ENCODE measurements around the gene MIPEP.

The MIPEP gene

DNA sequence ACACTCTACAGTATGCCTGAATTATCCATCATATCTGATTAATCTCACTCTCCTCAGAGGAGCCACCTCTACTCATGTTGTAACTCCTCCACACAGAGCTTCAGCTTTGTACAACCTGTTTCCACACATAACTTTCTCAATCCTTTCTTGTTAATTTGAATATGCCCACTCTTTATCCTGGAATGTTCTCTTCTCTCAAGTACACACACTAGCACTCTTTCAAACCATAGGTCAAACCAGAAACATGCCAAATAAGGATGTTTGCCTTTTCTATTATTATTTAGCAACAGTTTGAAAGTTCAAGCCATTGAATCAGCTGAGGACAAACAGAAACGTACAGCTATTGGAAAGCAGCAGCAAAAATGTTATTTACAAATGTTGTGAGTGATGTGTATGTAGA, 110.3 kb downstream of the MIPEP start:
- peaks cover 0 to 2% (median 0%) of the 10 kb centered on the region in 5 experiments for H3K9me3 ChIP-seq (ENCODE audit: control extremely low read depth in 1 of 5, control insufficient read depth in 4 of 5, insufficient read depth in 2 of 5, low read depth in 1 of 5, low read length in 4 of 5)
- DNase-seq, result no peak
- POLR2A ChIA-PET, result no interaction called here

GRCh38 chr13:23778002-23778652, 111.1 kb downstream of the MIPEP start:
- Histone ChIP-seq H3K4me1 (ENCODE audit: control extremely low read depth in 1 of 4, control insufficient read depth in 4 of 4, insufficient read depth in 4 of 4, low read length in 3 of 4) (peaks cover 0 to 7% (median 0%) of the 10 kb centered on the region in 4 experiments), H3K27me3 (replicated peaks in 2 of 5; ENCODE audit: control insufficient read depth in 4 of 5, insufficient read depth in 5 of 5, low read length in 4 of 5) (no peaks in the 10 kb centered on the region), H3K27ac (ENCODE audit: insufficient read depth in 1 of 2, low read depth in 1 of 2, low read length in 2 of 2, poor library complexity in 1 of 2, severe bottlenecking in 2 of 2) (no peak overlapping the region), H3K36me3 (ENCODE audit: control insufficient read depth in 4 of 4, insufficient read depth in 4 of 4, low read length in 3 of 4) (peaks cover 0 to 2% (median 0%) of the 10 kb centered on the region in 4 experiments), H3K4me3 (ENCODE audit: control insufficient read depth in 1 of 7, extremely low read depth in 1 of 7, insufficient read depth in 4 of 7, low read depth in 2 of 7, low read length in 6 of 7) (no peak overlapping the region), H3K9me3 (ENCODE audit: control extremely low read depth in 1 of 5, control insufficient read depth in 4 of 5, insufficient read depth in 2 of 5, low read depth in 1 of 5, low read length in 4 of 5) (peaks cover 0 to 2% (median 0%) of the 10 kb centered on the region in 5 experiments)
- DNase-seq, result peak in 1 of 3 donors; percentile 6
- ChIA-PET POLR2A (no interaction called here), CTCF (interaction anchor here (1.5 kb wide), 1 partner anchor 11 kb away, joined by 5 read pairs; no protein-coding TSS in a partner anchor)
- 45% methylated on average over 1 of the region's 2 CpGs for WGBS (ENCODE audit: insufficient coverage)

More for the DNA sequence above, 110.3 kb downstream of the MIPEP start:
- Histone ChIP-seq H3K36me3 (ENCODE audit: control insufficient read depth in 4 of 4, insufficient read depth in 4 of 4, low read length in 3 of 4) (peaks cover 0 to 2% (median 0%) of the 10 kb centered on the region in 4 experiments), H3K4me1 (ENCODE audit: control extremely low read depth in 1 of 4, control insufficient read depth in 4 of 4, insufficient read depth in 4 of 4, low read length in 3 of 4) (peaks cover 0 to 7% (median 0%) of the 10 kb centered on the region in 4 experiments), H3K27me3 (replicated peaks in 2 of 5; ENCODE audit: control insufficient read depth in 4 of 5, insufficient read depth in 5 of 5, low read length in 4 of 5) (no peaks in the 10 kb centered on the region), H3K27ac (ENCODE audit: insufficient read depth in 1 of 2, low read depth in 1 of 2, low read length in 2 of 2, poor library complexity in 1 of 2, severe bottlenecking in 2 of 2) (no peak overlapping the region), H3K4me3 (ENCODE audit: control insufficient read depth in 1 of 7, extremely low read depth in 1 of 7, insufficient read depth in 4 of 7, low read depth in 2 of 7, low read length in 6 of 7) (no peak overlapping the region)
- no CpG with 5 or more reads among the region's 1 CpG for WGBS (ENCODE audit: insufficient coverage)
- CTCF ChIA-PET, result interaction anchor here (1.5 kb wide), 1 partner anchor 10 kb away, joined by 5 read pairs; no protein-coding TSS in a partner anchor

DNA sequence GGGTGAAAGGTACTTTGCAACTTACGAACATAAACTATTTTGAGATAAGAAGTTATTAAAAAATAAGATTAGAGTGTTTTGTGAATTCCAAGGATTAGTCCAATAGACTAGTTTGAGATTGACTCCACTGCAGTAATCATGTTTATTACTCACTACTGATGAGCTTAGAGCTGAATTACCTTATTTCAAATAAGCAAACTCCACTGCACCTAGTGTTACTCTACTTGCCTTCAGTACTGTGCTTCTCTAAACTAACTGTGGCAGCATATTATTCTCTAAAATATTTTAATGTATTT, 111.7 kb downstream of the MIPEP start:
- no peak for DNase-seq
- peaks cover 0 to 2% (median 0%) of the 10 kb centered on the region in 4 experiments for H3K36me3 ChIP-seq (ENCODE audit: control insufficient read depth in 4 of 4, insufficient read depth in 4 of 4, low read length in 3 of 4)
- no peaks in the 10 kb centered on the region for H3K27me3 ChIP-seq (replicated peaks in 2 of 5; ENCODE audit: control insufficient read depth in 4 of 5, insufficient read depth in 5 of 5, low read length in 4 of 5)
- ChIA-PET CTCF (interaction anchor here (1.0 kb wide), 1 partner anchor 310 kb away, joined by 3 read pairs; no protein-coding TSS in a partner anchor), POLR2A (no interaction called here)
- no peak overlapping the region for H3K27ac ChIP-seq (ENCODE audit: insufficient read depth in 1 of 2, low read depth in 1 of 2, low read length in 2 of 2, poor library complexity in 1 of 2, severe bottlenecking in 2 of 2)
- H3K4me1 ChIP-seq (ENCODE audit: control extremely low read depth in 1 of 4, control insufficient read depth in 4 of 4, insufficient read depth in 4 of 4, low read length in 3 of 4), result peaks cover 0 to 7% (median 0%) of the 10 kb centered on the region in 4 experiments
- peaks cover 0 to 2% (median 0%) of the 10 kb centered on the region in 5 experiments for H3K9me3 ChIP-seq (ENCODE audit: control extremely low read depth in 1 of 5, control insufficient read depth in 4 of 5, insufficient read depth in 2 of 5, low read depth in 1 of 5, low read length in 4 of 5)
- no CpG with 5 or more reads among the region's 1 CpG for WGBS (ENCODE audit: insufficient coverage)
- no peak overlapping the region for H3K4me3 ChIP-seq (ENCODE audit: control insufficient read depth in 1 of 7, extremely low read depth in 1 of 7, insufficient read depth in 4 of 7, low read depth in 2 of 7, low read length in 6 of 7)

DNA sequence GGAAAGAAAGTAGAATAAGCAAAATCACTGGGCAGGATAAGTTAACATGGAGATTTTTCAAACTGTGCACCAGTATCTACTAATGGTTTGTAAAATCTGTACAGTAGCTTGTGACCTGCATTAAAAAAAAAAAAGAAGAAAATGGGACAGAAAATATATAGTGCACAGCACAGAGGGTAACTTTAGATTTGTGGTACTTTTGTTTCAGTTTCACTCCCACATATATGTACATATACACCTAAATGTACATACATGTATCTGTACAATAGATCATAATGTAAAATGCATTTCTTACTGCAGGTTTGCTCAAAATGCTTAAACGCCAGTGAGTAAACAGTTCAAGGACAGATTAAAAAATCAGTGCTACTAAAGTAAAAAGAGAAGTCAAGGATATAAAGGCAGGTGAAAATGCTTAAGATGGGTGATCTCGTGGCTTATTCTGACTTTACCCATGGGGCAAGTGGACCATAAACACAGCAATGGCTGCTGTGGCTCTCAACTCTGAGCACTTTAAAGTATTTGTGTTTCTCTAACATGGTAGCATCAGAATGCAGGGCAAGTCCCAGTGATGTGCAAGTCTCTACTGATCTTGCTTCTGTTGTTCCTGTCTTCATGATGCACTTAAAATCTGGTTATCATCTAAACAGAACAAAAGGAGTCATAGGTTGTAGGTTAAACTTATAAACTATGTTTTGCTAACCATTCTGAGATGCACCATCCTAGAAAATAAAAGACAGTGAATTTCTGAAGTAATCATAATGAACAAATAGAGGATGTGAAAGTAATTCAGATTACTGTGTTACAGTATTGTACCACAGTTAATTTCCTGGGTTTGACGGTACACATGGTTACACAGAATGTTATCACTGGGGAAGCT, 112.3 kb downstream of the MIPEP start:
- POLR2A ChIA-PET, result no interaction called here
- Histone ChIP-seq H3K4me1 (ENCODE audit: control extremely low read depth in 1 of 4, control insufficient read depth in 4 of 4, insufficient read depth in 4 of 4, low read length in 3 of 4) (peaks cover 0 to 7% (median 0%) of the 10 kb centered on the region in 4 experiments), H3K4me3 (ENCODE audit: control insufficient read depth in 1 of 7, extremely low read depth in 1 of 7, insufficient read depth in 4 of 7, low read depth in 2 of 7, low read length in 6 of 7) (no peak overlapping the region), H3K27me3 (replicated peaks in 2 of 5; ENCODE audit: control insufficient read depth in 4 of 5, insufficient read depth in 5 of 5, low read length in 4 of 5) (no peaks in the 10 kb centered on the region), H3K27ac (ENCODE audit: insufficient read depth in 1 of 2, low read depth in 1 of 2, low read length in 2 of 2, poor library complexity in 1 of 2, severe bottlenecking in 2 of 2) (no peak overlapping the region), H3K9me3 (ENCODE audit: control extremely low read depth in 1 of 5, control insufficient read depth in 4 of 5, insufficient read depth in 2 of 5, low read depth in 1 of 5, low read length in 4 of 5) (peaks cover 0 to 2% (median 0%) of the 10 kb centered on the region in 5 experiments), H3K36me3 (ENCODE audit: control insufficient read depth in 4 of 4, insufficient read depth in 4 of 4, low read length in 3 of 4) (peaks cover 0 to 2% (median 0%) of the 10 kb centered on the region in 4 experiments)
- DNase-seq, result no peak
- WGBS (ENCODE audit: insufficient coverage), result 86% methylated on average over 2 of the region's 3 CpGs
- CTCF ChIA-PET, result interaction anchor here (1.0 kb wide), 1 partner anchor 310 kb away, joined by 3 read pairs; no protein-coding TSS in a partner anchor

DNA sequence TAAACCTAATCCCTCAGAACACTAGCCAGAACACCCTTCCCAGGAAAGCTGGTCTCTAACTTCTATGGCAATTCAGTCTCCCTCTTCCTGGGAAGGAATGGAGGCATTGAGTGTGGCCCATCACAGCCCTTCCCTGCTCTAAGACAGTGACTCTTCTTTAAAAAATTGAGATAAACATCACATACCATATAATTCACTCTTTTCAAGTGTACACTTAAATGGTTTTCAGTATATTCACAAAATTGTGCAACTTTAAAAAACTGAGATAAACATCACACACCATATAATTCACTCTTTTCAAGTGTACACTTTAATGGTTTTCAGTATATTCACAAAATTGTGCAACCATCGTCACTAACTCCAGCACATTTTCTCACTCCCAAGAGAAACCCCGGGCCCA, 116.5 kb downstream of the MIPEP start:
- peaks cover 0 to 2% (median 0%) of the 10 kb centered on the region in 4 experiments for H3K36me3 ChIP-seq (ENCODE audit: control insufficient read depth in 4 of 4, insufficient read depth in 4 of 4, low read length in 3 of 4)
- CTCF ChIA-PET, result no interaction called here
- DNase-seq, result no peak
- no peaks in the 10 kb centered on the region for H3K27me3 ChIP-seq (replicated peaks in 2 of 5; ENCODE audit: control insufficient read depth in 4 of 5, insufficient read depth in 5 of 5, low read length in 4 of 5)
- H3K4me1 ChIP-seq (ENCODE audit: control extremely low read depth in 1 of 4, control insufficient read depth in 4 of 4, insufficient read depth in 4 of 4, low read length in 3 of 4), result peaks cover 0 to 3% (median 0%) of the 10 kb centered on the region in 4 experiments
- no peaks in the 10 kb centered on the region for H3K9me3 ChIP-seq (ENCODE audit: control extremely low read depth in 1 of 5, control insufficient read depth in 4 of 5, insufficient read depth in 2 of 5, low read depth in 1 of 5, low read length in 4 of 5)
- no peak overlapping the region for H3K27ac ChIP-seq (ENCODE audit: insufficient read depth in 1 of 2, low read depth in 1 of 2, low read length in 2 of 2, poor library complexity in 1 of 2, severe bottlenecking in 2 of 2)
- 0% methylated on average over 1 of the region's 2 CpGs for WGBS (ENCODE audit: insufficient coverage)
- H3K4me3 ChIP-seq (ENCODE audit: control insufficient read depth in 1 of 7, extremely low read depth in 1 of 7, insufficient read depth in 4 of 7, low read depth in 2 of 7, low read length in 6 of 7), result no peak overlapping the region
- POLR2A ChIA-PET, result no interaction called here

DNA sequence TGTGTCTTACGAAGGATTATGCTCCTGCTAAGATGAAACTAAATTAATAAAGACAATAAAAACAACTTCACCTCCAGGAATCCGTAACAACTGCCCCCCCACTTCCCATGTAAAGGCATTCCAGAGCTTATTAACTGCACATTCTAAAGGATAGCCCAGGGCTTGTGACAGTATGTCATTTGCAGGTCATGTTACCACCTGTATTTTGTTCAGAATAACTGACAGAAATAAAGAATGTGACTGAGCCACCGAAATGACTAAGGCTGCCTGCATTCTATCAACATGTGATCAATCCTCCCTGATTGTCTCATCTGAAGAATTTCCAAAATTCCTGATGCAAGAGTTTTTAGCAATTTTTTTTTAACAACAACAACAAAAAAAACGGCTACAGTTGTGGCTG, 117.2 kb downstream of the MIPEP start:
- ChIA-PET POLR2A (interaction anchor here (1.0 kb wide), 1 partner anchor 10 kb away, joined by 3 read pairs; no protein-coding TSS in a partner anchor), CTCF (interaction anchor here (0.6 kb wide), 1 partner anchor 155 kb away, joined by 3 read pairs; no protein-coding TSS in a partner anchor)
- peaks cover 0 to 2% (median 0%) of the 10 kb centered on the region in 4 experiments for H3K36me3 ChIP-seq (ENCODE audit: control insufficient read depth in 4 of 4, insufficient read depth in 4 of 4, low read length in 3 of 4)
- H3K4me3 ChIP-seq (ENCODE audit: control insufficient read depth in 1 of 7, extremely low read depth in 1 of 7, insufficient read depth in 4 of 7, low read depth in 2 of 7, low read length in 6 of 7), result no peak overlapping the region
- DNase-seq, result no peak
- H3K4me1 ChIP-seq (ENCODE audit: control extremely low read depth in 1 of 4, control insufficient read depth in 4 of 4, insufficient read depth in 4 of 4, low read length in 3 of 4), result no peaks in the 10 kb centered on the region
- WGBS (ENCODE audit: insufficient coverage), result 100% methylated on average over 3 of the region's 4 CpGs
- H3K9me3 ChIP-seq (ENCODE audit: control extremely low read depth in 1 of 5, control insufficient read depth in 4 of 5, insufficient read depth in 2 of 5, low read depth in 1 of 5, low read length in 4 of 5), result no peaks in the 10 kb centered on the region
- no peak overlapping the region for H3K27ac ChIP-seq (ENCODE audit: insufficient read depth in 1 of 2, low read depth in 1 of 2, low read length in 2 of 2, poor library complexity in 1 of 2, severe bottlenecking in 2 of 2)
- no peaks in the 10 kb centered on the region for H3K27me3 ChIP-seq (replicated peaks in 2 of 5; ENCODE audit: control insufficient read depth in 4 of 5, insufficient read depth in 5 of 5, low read length in 4 of 5)
